ENCODE data around the gene SLC16A4.

GRCh38 chr1:110355321-110355720 lies 35.5 kb downstream of the SLC16A4 start:
- no peak for TF ChIP-seq CTCF (IDR thresholded peaks at IDR 0.05; ENCODE audit: insufficient read depth, low read depth, low read length)
- no peak for TF ChIP-seq EZH2 (IDR thresholded peaks at IDR 0.05; ENCODE audit: insufficient read depth, low read length)
